Astrocyte (in vitro differentiated cells and primary cell): ENCODE measurements around the gene HOXB6. TPM values are rescaled to one million over a fixed set of nuclear protein-coding genes. Genes with fewer than 3 reads are reported as not detected.

Source experiments
- DNase-seq: peaks from one replicate; pipeline ENCODE4 v3.0.0-alpha.2; 2010; ENCODE audit warnings: low read depth
- FAIRE-seq: peaks from 2 replicates; lab custom pipeline; 2011; peaks lifted over from hg19 to GRCh38; lab: Jason Lieb, UNC
- H2AFZ ChIP-seq: 2 replicates; pipeline ENCODE4 v1.6.0; 2012; ENCODE audit warnings: low read depth, low read length, inconsistent platforms
- H3K27ac ChIP-seq: 2 replicates; pipeline ENCODE4 v1.5.1; 2011; ENCODE audit warnings: low read depth, low read length, inconsistent platforms
- H3K27me3 ChIP-seq: 2 replicates; pipeline ENCODE4 v1.6.0; 2011; ENCODE audit warnings: low read length, inconsistent platforms; ENCODE audit not compliant: insufficient read depth
- H3K36me3 ChIP-seq: 2 replicates; pipeline ENCODE4 v1.5.1; 2011; ENCODE audit warnings: low read length, inconsistent platforms; ENCODE audit not compliant: insufficient read depth
- H3K4me1 ChIP-seq: 2 replicates; pipeline ENCODE4 v1.5.1; 2011; ENCODE audit warnings: low read length, inconsistent platforms; ENCODE audit not compliant: insufficient read depth
- H3K4me2 ChIP-seq: 2 replicates; pipeline ENCODE4 v1.6.0; 2012; ENCODE audit warnings: low read length, inconsistent platforms
- H3K4me3 ChIP-seq: 2 replicates; pipeline ENCODE4 v1.5.1; 2011; ENCODE audit warnings: low read depth, mild to moderate bottlenecking, low read length, inconsistent platforms; ENCODE audit not compliant: insufficient read depth
- H3K79me2 ChIP-seq: 2 replicates; pipeline ENCODE4 v1.6.0; 2012; ENCODE audit warnings: mild to moderate bottlenecking, low read length, inconsistent platforms; ENCODE audit not compliant: insufficient read depth
- H3K9ac ChIP-seq: 2 replicates; pipeline ENCODE4 v1.6.0; 2012; ENCODE audit warnings: mild to moderate bottlenecking, low read length, inconsistent platforms
- H3K9me3 ChIP-seq: 2 replicates; pipeline ENCODE4 v1.5.1; 2012; ENCODE audit warnings: low read depth, mild to moderate bottlenecking, low read length, inconsistent platforms; ENCODE audit not compliant: insufficient read depth
- H4K20me1 ChIP-seq: 2 replicates; pipeline ENCODE4 v1.6.0; 2012; ENCODE audit warnings: low read length, inconsistent platforms; ENCODE audit not compliant: insufficient read depth
- H3K27ac Mint-ChIP-seq: one replicate; pipeline ENCODE4 v1.8.0; 2021; ENCODE audit warnings: mild to moderate bottlenecking, mixed read lengths; ENCODE audit not compliant: unreplicated experiment
- H3K27me3 Mint-ChIP-seq: one replicate; pipeline ENCODE4 v1.8.0; 2021; ENCODE audit warnings: low read depth, mixed read lengths; ENCODE audit not compliant: unreplicated experiment
- H3K36me3 Mint-ChIP-seq: one replicate; pipeline ENCODE4 v1.8.0; 2021; ENCODE audit warnings: low read depth, mixed read lengths; ENCODE audit not compliant: unreplicated experiment
- H3K4me1 Mint-ChIP-seq: one replicate; pipeline ENCODE4 v1.8.0; 2021; ENCODE audit warnings: low read depth, mixed read lengths; ENCODE audit not compliant: unreplicated experiment
- H3K4me3 Mint-ChIP-seq: one replicate; pipeline ENCODE4 v1.8.0; 2021; ENCODE audit warnings: mild to moderate bottlenecking, moderate library complexity, mixed read lengths; ENCODE audit not compliant: unreplicated experiment
- H3K9me3 Mint-ChIP-seq: one replicate; pipeline ENCODE4 v1.8.0; 2021; ENCODE audit warnings: mild to moderate bottlenecking, mixed read lengths; ENCODE audit not compliant: unreplicated experiment
- EZH2 ChIP-seq: IDR thresholded peaks from 2 replicates; pipeline ENCODE4 v1.6.1; 2012; ENCODE audit warnings: mild to moderate bottlenecking, low read length, inconsistent platforms; ENCODE audit not compliant: insufficient read depth
- total RNA-seq: library from RNA; stranded (reverse); gene quantifications from 2 replicates; pipeline ENCODE4 v1.2.1, GENCODE V29; 2021
- TF ChIP-seq, protein P1 (sequence below): IDR thresholded peaks from 2 replicates; pipeline ENCODE4 v1.5.1; 2011; ENCODE audit warnings: low read depth, mild to moderate bottlenecking, inconsistent platforms, low read length, moderate library complexity; ENCODE audit not compliant: insufficient read depth

Gene HOXB6
- total RNA-seq, 1 donor from 2014 or later, result not detected

DNA sequence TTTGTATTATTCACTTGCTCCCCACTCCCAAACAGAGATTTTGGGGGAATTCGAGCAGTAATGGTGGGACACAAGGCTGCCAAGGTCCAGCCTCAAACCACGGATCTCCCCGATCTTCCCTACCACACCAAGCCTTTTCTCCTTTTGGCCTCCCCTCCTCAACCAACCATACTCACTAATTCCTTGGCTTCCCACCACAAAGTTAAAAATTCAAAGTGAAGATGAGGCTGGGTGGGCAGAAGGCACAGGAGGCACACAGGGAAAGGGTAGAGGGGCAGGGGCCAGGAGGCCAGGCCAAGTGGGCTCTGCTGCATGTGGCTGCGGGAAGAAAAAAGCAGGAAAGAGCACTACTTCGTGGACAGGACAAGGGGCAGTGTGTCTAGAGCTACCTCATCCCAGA, 41.9 kb downstream of the HOXB6 start:
- Histone ChIP-seq H3K4me1 (peaks cover 32% of the 10 kb centered on the region), H3K9ac (peak overlapping the region; percentile 79), H3K27ac (peak overlapping the region; percentile 57), H3K36me3 (no peaks in the 10 kb centered on the region), H4K20me1 (peaks cover 9% of the 10 kb centered on the region), H3K4me2 (peak overlapping the region; percentile 83), H3K27me3 (peaks cover 86% of the 10 kb centered on the region), H3K79me2 (peaks cover 95% of the 10 kb centered on the region), H2AFZ (no peak overlapping the region), H3K4me3 (peak overlapping the region; percentile 58), H3K9me3 (no peaks in the 10 kb centered on the region)
- Mint-ChIP-seq H3K27ac (no peak overlapping the region), H3K4me1 (no peaks in the 10 kb centered on the region), H3K36me3 (peaks cover 2% of the 10 kb centered on the region), H3K9me3 (peaks cover 16% of the 10 kb centered on the region), H3K4me3 (no peak overlapping the region), H3K27me3 (peaks cover 60% of the 10 kb centered on the region)
- no peak for TF ChIP-seq EZH2
- TF ChIP-seq, protein P1, sequence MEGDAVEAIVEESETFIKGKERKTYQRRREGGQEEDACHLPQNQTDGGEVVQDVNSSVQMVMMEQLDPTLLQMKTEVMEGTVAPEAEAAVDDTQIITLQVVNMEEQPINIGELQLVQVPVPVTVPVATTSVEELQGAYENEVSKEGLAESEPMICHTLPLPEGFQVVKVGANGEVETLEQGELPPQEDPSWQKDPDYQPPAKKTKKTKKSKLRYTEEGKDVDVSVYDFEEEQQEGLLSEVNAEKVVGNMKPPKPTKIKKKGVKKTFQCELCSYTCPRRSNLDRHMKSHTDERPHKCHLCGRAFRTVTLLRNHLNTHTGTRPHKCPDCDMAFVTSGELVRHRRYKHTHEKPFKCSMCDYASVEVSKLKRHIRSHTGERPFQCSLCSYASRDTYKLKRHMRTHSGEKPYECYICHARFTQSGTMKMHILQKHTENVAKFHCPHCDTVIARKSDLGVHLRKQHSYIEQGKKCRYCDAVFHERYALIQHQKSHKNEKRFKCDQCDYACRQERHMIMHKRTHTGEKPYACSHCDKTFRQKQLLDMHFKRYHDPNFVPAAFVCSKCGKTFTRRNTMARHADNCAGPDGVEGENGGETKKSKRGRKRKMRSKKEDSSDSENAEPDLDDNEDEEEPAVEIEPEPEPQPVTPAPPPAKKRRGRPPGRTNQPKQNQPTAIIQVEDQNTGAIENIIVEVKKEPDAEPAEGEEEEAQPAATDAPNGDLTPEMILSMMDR, result no peak
- no peak for FAIRE-seq
- no peak for DNase-seq

DNA sequence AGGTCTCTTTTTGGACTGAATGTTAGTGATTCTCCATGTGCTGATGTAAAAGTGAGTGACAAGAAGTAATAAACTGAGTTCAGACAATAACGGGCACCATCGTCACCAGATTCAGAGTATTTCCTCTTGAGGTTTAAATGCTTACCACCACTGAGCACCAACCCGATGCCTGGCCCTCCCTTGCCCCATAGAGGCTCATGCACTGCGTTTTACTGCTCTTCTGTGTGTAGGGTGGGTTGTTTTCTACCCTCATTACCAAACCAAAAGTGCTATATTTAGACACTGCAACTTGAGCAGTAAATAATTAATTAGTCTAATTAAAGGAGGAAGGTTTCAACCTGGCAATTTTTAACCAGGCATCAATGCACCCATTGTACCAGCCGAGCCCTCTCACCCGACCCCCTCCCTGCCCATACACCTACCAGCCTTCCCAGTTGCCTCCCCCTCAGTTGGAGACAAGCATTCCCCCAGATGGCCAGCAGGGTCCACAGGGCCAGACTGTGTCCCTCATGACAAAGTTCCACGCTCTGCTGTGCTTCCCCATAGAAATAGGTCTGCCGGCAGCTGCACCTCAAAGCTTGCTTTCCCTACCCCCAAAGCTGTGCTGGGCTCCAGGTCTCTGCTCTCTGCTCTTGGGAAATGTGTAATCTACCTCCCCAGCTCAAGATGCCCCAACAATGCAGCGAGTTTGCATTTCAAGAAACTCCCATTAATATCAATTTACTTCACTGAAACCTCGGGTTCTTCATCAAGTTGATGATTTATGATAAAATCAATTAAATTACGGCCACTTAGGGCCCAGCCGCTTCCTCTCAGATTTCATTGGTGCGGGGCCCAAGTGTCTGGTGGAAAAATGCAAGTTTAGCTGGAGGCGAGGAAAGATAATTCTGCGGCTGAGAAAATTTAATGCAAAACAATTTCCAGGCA, 42.6 kb downstream of the HOXB6 start:
- H3K4me2 ChIP-seq, result peak overlapping the region; percentile 83
- TF ChIP-seq EZH2, result peak; percentile 65
- TF ChIP-seq, protein P1, result peak; percentile 18
- DNase-seq, result no peak
- H3K4me3 ChIP-seq, result peak overlapping the region; percentile 58
- H3K4me3 Mint-ChIP-seq, result no peak overlapping the region
- peaks cover 95% of the 10 kb centered on the region for H3K79me2 ChIP-seq
- no peaks in the 10 kb centered on the region for H3K4me1 Mint-ChIP-seq
- H4K20me1 ChIP-seq, result peaks cover 9% of the 10 kb centered on the region
- H3K27ac ChIP-seq, result peak overlapping the region; percentile 57
- H2AFZ ChIP-seq, result no peak overlapping the region
- no peaks in the 10 kb centered on the region for H3K36me3 ChIP-seq
- H3K27ac Mint-ChIP-seq, result no peak overlapping the region
- H3K9me3 ChIP-seq, result no peaks in the 10 kb centered on the region
- no peak for FAIRE-seq
- H3K9me3 Mint-ChIP-seq, result peaks cover 18% of the 10 kb centered on the region
- H3K27me3 Mint-ChIP-seq, result peaks cover 68% of the 10 kb centered on the region
- H3K9ac ChIP-seq, result peak overlapping the region; percentile 79
- H3K27me3 ChIP-seq, result peaks cover 84% of the 10 kb centered on the region
- peaks cover 38% of the 10 kb centered on the region for H3K4me1 ChIP-seq
- H3K36me3 Mint-ChIP-seq, result peaks cover 2% of the 10 kb centered on the region
